HCT116 (cell line): Measurements from ENCODE around the gene MAP3K4. TPM values are rescaled to one million over a fixed set of nuclear protein-coding genes. Genes with fewer than 3 reads are reported as not detected.
A peak's percentile ranks its signal among the peaks of the same experiment; 100 is the strongest.

Source experiments
- ATAC-seq: fragments of 200-7000 bp; cut with Tn5 transposase; 2 replicates; pipeline ENCODE4 v1.9.1; 2020; ENCODE audit warnings: mild to moderate bottlenecking, moderate library complexity
- BruUV-seq: library from RNA; stranded (reverse); fragments of 400-500 nt; replicated peaks from 2 replicates; lab custom pipeline; 2021; lab: Mats Ljungman, UMichigan
- CTCF ChIA-PET: fragments of 300-600 bp; sonication (Branson Sonifier 250); formaldehyde crosslinking; loops from one replicate; lab custom pipeline; 2021; ENCODE audit warnings: antibody characterized with exemption; lab: Charles Lee
- POLR2A ChIA-PET: fragments of 300-600, 350-600 bp; sonication (Branson Sonifier 250); formaldehyde crosslinking; loops from one replicate; lab custom pipeline; 2021; ENCODE audit warnings: antibody characterized with exemption; lab: Charles Lee
- RAD21 ChIA-PET, 2 experiments: fragments of 300-600 bp; sonication (Branson Sonifier 250); formaldehyde crosslinking; loops; one replicate each; lab custom pipeline; 2023; ENCODE audit warnings: low total read pairs in 2 of 2; ENCODE audit not compliant: uncharacterized antibody in 2 of 2, unreplicated experiment in 2 of 2, low non-redundant PET in 1 of 2; lab: Charles Lee
- DNase-seq: peaks from one replicate; pipeline ENCODE4 v3.0.0-alpha.2; 2010; ENCODE audit warnings: low read depth, low spot score
- H2AFZ ChIP-seq: fragments of 200-600 bp; shearing (Covaris generic), sonication (generic); 2 replicates; pipeline ENCODE4 v1.6.1; 2017; ENCODE audit warnings: low read depth, mixed run types, mixed read lengths, antibody characterized with exemption, low read length; ENCODE audit not compliant: poor library complexity, severe bottlenecking
- H3K27ac ChIP-seq: 2 replicates; pipeline ENCODE4 v1.5.1; 2012; ENCODE audit warnings: low read depth, low read length
- H3K27me3 ChIP-seq: fragments of 200-600 bp; sonication (generic); 2 replicates; pipeline ENCODE4 v1.6.1; 2016; ENCODE audit warnings: mixed run types, low read length, mixed read lengths; ENCODE audit not compliant: insufficient read depth
- H3K36me3 ChIP-seq, 2 experiments: fragments of 200-500 bp in 1 of 2; fragments of 200-600 bp in 1 of 2; sonication (Bioruptor generic) in 1 of 2; sonication (generic) in 1 of 2; 2 replicates each; pipeline versions ENCODE4 v1.5.1 to v1.6.1; 2014 to 2016; ENCODE audit warnings: low read length in 2 of 2, inconsistent platforms in 1 of 2, mixed read lengths in 1 of 2, mixed run types in 1 of 2; ENCODE audit not compliant: insufficient read depth in 2 of 2, control insufficient read depth in 1 of 2
- H3K4me1 ChIP-seq, 2 experiments: fragments of 200-600 bp in 1 of 2; sonication (generic) in 1 of 2; 2 replicates each; pipeline versions ENCODE4 v1.5.1 to v1.6.1; 2012 to 2017; ENCODE audit warnings: low read length in 2 of 2, inconsistent platforms in 1 of 2, mild to moderate bottlenecking in 1 of 2, mixed read lengths in 1 of 2, mixed run types in 1 of 2, moderate library complexity in 1 of 2; ENCODE audit not compliant: insufficient read depth in 2 of 2, control insufficient read depth in 1 of 2
- H3K4me2 ChIP-seq: fragments of 200-600 bp; sonication (generic); 2 replicates; pipeline ENCODE4 v1.6.1; 2017; ENCODE audit warnings: mixed run types, low read length, mixed read lengths
- H3K4me3 ChIP-seq, 2 experiments: fragments of 200-600 bp in 1 of 2; sonication (generic) in 1 of 2; replicated peaks in 1 of 2; 2 replicates each; pipeline ENCODE4 v1.5.1; 2011 to 2016; ENCODE audit warnings: low read length in 2 of 2, control low read depth in 1 of 2, low read depth in 1 of 2, mild to moderate bottlenecking in 1 of 2, mixed read lengths in 1 of 2, mixed run types in 1 of 2
- H3K79me2 ChIP-seq: fragments of 200-600 bp; sonication (generic); 2 replicates; pipeline ENCODE4 v1.6.1; 2017; ENCODE audit warnings: mild to moderate bottlenecking, mixed run types, low read length, moderate library complexity, mixed read lengths; ENCODE audit not compliant: insufficient read depth
- H3K9ac ChIP-seq: fragments of 200-600 bp; sonication (generic); 2 replicates; pipeline ENCODE4 v1.6.1; 2016; ENCODE audit warnings: low read length, mixed read lengths
- H3K9me2 ChIP-seq: fragments of 200-600 bp; sonication (generic), shearing (Covaris generic); 2 replicates; pipeline ENCODE4 v1.6.1; 2017; ENCODE audit warnings: mixed run types, mild to moderate bottlenecking, moderate library complexity; ENCODE audit not compliant: insufficient read depth
- H3K9me3 ChIP-seq, 2 experiments: fragments of 200-500 bp in 1 of 2; fragments of 200-600 bp in 1 of 2; sonication (Bioruptor generic) in 1 of 2; sonication (generic) in 1 of 2; 2 replicates each; pipeline ENCODE4 v1.6.1; 2014 to 2017; ENCODE audit warnings: low read length in 2 of 2, mixed read lengths in 2 of 2, inconsistent platforms in 1 of 2, low read depth in 1 of 2, mild to moderate bottlenecking in 1 of 2, mixed run types in 1 of 2, moderate library complexity in 1 of 2; ENCODE audit not compliant: control insufficient read depth in 1 of 2, insufficient read depth in 1 of 2
- H4K20me1 ChIP-seq: fragments of 200-600 bp; sonication (generic), shearing (Covaris generic); 2 replicates; pipeline ENCODE4 v1.6.1; 2017; ENCODE audit warnings: mixed run types, mild to moderate bottlenecking, moderate library complexity; ENCODE audit not compliant: insufficient read depth
- RAD21 ChIP-seq: IDR thresholded peaks from 2 replicates; pipeline ENCODE4 v1.6.1; 2012; ENCODE audit warnings: low read depth, mild to moderate bottlenecking
- intact Hi-C: fragments of 100-400 bp; cut with micrococcal nuclease; formaldehyde crosslinking; loops from 2 replicates; pipeline ENCODE4 v1.10.0; 2022
- total RNA-seq: library from RNA; stranded (reverse); gene quantifications from one replicate; pipeline ENCODE4 v1.2.1, GENCODE V29; 2021; ENCODE audit not compliant: unreplicated experiment
- TF ChIP-seq, protein P1 (sequence below): IDR thresholded peaks from 2 replicates; pipeline ENCODE4 v1.6.1; 2012; ENCODE audit warnings: low read depth
- TF ChIP-seq, protein P2 (sequence below), 3 experiments: fragments of 200-600 bp in 1 of 3; sonication (generic) in 1 of 3; IDR thresholded peaks in 2 of 3; conservative IDR thresholded peaks in 1 of 3; 2 replicates each; pipeline ENCODE4 v1.5.1; 2012 to 2017; ENCODE audit warnings: low read depth in 2 of 3, low read length in 2 of 3, antibody characterized with exemption in 1 of 3, borderline replicate concordance in 1 of 3, control low read depth in 1 of 3, mild to moderate bottlenecking in 1 of 3, mixed read lengths in 1 of 3, mixed run types in 1 of 3, moderate library complexity in 1 of 3; ENCODE audit not compliant: insufficient read depth in 1 of 3

MAP3K4 gene
- total RNA-seq, 1 experiment from 2014 or later: 46.5 TPM

DNA sequence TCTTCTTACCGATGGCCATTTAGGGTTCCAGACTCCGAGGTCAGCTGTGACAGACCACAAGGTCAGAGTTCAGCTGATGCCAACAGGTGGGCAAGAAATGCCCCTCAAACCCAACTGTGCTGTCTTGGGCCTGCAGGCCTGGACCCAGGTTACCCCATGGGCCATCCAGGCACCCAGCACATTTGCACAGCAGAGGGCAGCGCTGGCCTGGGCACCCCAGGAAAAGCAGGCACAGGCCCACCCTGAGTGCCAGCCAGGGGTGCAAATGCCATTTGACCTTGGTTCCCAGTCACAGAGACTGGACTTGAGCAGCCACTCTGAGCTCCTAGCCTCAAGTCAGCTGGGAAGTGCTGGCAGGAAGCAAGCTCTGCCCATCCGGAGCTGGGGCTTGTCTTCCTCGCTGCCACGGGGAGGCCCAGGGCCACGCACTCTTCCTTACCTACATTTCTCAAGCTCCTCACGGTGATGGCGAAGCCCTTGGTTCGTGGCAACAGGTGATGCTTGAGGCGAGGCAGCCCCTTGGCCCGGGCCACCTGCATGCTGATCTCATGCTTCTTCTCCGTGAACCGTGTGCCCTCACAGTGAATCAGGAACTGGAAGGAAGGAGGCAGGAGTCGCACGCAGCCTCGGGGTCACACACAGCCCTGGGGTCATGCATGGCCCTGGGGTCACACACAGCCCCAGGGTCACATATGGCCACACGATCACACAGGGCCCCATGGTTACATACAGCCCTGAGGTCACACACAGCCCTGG, 161.5 kb downstream of the MAP3K4 start:
- ChIA-PET CTCF (interaction anchor here (5.0 kb wide), 1 partner anchor 218 kb away, joined by 23 read pairs; no protein-coding TSS in a partner anchor), RAD21 (no interaction called here), POLR2A (no interaction called here)
- Histone ChIP-seq H3K9ac (no peak overlapping the region), H4K20me1 (no peaks in the 10 kb centered on the region; the same call in 1 of the 2 replicates), H3K79me2 (no peaks in the 10 kb centered on the region), H3K9me3 (no peaks in the 10 kb centered on the region), H3K9me2 (no peaks in the 10 kb centered on the region), H3K36me3 (no peaks in the 10 kb centered on the region), H3K4me1 (no peaks in the 10 kb centered on the region), H3K27ac (no peak overlapping the region), H3K4me3 (no peak overlapping the region), H3K4me2 (no peak overlapping the region), H2AFZ (no peak overlapping the region), H3K27me3 (no peaks in the 10 kb centered on the region)
- no peak for DNase-seq
- ATAC-seq: peak; percentile 84
- no TSS peak for BruUV-seq
- TF ChIP-seq RAD21: peak; percentile 91
- TF ChIP-seq, protein P1, sequence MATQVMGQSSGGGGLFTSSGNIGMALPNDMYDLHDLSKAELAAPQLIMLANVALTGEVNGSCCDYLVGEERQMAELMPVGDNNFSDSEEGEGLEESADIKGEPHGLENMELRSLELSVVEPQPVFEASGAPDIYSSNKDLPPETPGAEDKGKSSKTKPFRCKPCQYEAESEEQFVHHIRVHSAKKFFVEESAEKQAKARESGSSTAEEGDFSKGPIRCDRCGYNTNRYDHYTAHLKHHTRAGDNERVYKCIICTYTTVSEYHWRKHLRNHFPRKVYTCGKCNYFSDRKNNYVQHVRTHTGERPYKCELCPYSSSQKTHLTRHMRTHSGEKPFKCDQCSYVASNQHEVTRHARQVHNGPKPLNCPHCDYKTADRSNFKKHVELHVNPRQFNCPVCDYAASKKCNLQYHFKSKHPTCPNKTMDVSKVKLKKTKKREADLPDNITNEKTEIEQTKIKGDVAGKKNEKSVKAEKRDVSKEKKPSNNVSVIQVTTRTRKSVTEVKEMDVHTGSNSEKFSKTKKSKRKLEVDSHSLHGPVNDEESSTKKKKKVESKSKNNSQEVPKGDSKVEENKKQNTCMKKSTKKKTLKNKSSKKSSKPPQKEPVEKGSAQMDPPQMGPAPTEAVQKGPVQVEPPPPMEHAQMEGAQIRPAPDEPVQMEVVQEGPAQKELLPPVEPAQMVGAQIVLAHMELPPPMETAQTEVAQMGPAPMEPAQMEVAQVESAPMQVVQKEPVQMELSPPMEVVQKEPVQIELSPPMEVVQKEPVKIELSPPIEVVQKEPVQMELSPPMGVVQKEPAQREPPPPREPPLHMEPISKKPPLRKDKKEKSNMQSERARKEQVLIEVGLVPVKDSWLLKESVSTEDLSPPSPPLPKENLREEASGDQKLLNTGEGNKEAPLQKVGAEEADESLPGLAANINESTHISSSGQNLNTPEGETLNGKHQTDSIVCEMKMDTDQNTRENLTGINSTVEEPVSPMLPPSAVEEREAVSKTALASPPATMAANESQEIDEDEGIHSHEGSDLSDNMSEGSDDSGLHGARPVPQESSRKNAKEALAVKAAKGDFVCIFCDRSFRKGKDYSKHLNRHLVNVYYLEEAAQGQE: no peak
- TF ChIP-seq, protein P2, sequence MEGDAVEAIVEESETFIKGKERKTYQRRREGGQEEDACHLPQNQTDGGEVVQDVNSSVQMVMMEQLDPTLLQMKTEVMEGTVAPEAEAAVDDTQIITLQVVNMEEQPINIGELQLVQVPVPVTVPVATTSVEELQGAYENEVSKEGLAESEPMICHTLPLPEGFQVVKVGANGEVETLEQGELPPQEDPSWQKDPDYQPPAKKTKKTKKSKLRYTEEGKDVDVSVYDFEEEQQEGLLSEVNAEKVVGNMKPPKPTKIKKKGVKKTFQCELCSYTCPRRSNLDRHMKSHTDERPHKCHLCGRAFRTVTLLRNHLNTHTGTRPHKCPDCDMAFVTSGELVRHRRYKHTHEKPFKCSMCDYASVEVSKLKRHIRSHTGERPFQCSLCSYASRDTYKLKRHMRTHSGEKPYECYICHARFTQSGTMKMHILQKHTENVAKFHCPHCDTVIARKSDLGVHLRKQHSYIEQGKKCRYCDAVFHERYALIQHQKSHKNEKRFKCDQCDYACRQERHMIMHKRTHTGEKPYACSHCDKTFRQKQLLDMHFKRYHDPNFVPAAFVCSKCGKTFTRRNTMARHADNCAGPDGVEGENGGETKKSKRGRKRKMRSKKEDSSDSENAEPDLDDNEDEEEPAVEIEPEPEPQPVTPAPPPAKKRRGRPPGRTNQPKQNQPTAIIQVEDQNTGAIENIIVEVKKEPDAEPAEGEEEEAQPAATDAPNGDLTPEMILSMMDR (IDR thresholded peaks at IDR 0.05 in 2 of 3, conservative IDR thresholded peaks at IDR 0.05 in 1 of 3; ENCODE audit: borderline replicate concordance in 1 of 3, insufficient read depth in 1 of 3, low read depth in 2 of 3, low read length in 2 of 3): peak; percentile 53 to 70 (median 64); a peak in 5 of 6 replicates
- intact Hi-C loops: loop anchor here (1.0 kb wide), 1 partner anchor 217 kb away; no protein-coding TSS in a partner anchor
